Mesenteric fat pad (tissue), 1 donor: ENCODE results near the gene CRYL1. TPM values are rescaled to one million over a fixed set of nuclear protein-coding genes. Genes with fewer than 3 reads are reported as not detected.

Experiments used
- DNase-seq: peaks from one replicate; pipeline ENCODE4 v3.0.0-alpha.2; 2020; ENCODE audit warnings: low spot score
- total RNA-seq: library from RNA; stranded (reverse); fragmentation: NEBNext Ultra II Directional; extraction: Animal tissue kit (Norgen Biotek cat#: 25700); gene quantifications from one replicate; pipeline ENCODE4 v1.2.1, GENCODE V29; 2021
- donor health status: DM: yes; HTN: yes; CAD: no.

Gene CRYL1
- total RNA-seq, 1 donor from 2014 or later = 31.0 TPM

- no peak for DNase-seq
Observed at GRCh38 chr13:20387006-20387405, 138.7 kb downstream of the CRYL1 start.

- no peak for DNase-seq
Observed at GRCh38 chr13:20383058-20383457, 142.6 kb downstream of the CRYL1 start.

GRCh38 chr13:20381401-20381800 is 144.3 kb downstream of the CRYL1 start:
- no peak for DNase-seq

DNA sequence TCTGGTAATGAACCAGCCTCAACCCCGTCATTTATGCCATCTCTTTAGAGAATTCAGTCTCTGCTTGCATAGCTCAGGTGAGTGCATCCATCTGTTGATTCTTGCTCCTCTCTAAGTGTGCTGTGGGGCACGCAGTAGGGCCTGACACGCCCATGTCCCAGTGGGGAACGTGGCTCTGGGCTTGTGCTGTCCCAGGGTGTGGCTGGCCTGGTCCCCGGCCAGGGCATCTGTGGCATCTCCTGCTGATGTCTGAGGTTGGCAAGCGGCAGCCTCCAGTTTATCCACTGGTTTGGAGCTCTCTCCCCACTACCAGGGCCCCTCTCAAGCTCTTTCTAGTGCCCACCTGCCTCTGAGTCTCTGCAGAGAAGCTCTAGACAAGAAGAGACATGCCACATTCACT is 146.9 kb downstream of the CRYL1 start:
- no peak for DNase-seq

DNA sequence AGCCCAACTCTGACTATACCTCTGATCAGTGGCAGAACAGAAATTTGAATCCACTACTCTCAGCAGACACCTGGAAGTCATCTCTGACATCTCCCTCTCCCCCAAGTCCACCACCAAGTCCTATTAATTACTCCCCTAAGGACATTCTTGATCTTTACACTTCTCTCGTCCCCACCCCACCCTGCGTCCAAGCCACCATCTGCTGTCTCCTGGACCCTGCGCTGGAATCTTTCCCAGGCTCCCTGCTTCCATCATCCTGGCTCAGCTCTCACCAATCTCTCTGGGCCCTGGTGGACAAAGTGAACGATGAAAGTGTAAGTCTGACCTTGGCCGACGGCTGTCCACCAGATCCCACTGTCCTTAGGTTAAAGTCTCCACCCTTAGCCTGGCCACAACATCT is 147.9 kb downstream of the CRYL1 start:
- DNase-seq = no peak

GRCh38 chr13:20375871-20376270 is 149.8 kb downstream of the CRYL1 start:
- DNase-seq = no peak

DNA sequence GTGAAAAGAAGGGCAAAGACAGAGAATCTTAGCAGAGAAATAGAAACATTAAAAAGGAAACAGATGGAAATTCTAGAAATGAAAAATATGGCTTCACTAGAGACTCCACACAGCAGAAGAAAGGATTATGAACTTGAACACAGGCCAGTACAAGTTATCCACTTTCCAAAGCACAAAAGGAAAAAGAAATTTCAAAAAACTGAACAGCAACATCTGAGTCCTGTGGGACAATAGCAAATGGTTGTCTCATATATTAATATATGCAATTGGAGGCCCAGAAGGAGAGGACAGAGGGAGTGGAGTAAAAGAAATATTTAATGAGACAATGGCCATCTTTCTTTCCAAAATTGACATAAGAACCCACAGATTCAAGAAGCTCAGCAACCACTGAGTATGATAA is 151.8 kb downstream of the CRYL1 start:
- no peak for DNase-seq

GRCh38 chr13:20371825-20372224 is 153.8 kb downstream of the CRYL1 start:
- DNase-seq = no peak

GRCh38 chr13:20370815-20371421 is 154.7 kb downstream of the CRYL1 start:
- no peak for DNase-seq

DNA sequence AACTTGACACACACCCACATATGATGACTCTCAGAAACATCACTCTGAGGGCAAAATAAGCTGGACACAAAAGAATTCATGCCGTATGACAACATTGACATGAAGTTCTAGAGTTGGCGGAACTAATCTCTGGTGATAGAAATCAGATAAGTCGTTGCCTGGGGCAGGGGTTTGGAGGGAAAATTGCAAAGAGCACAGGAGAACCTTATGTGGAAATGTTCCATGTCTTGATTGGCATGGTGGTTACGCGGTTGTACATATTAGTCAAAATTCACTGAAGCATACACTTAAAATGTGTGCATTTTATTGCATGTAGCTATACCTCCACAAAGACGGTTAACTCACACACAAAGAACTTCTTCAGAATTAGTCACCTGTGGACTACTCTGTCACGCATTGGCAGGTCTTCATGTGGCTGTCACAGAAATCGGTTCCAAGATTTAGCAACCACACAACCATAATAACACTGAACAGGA is 155.7 kb downstream of the CRYL1 start:
- no peak for DNase-seq

DNA sequence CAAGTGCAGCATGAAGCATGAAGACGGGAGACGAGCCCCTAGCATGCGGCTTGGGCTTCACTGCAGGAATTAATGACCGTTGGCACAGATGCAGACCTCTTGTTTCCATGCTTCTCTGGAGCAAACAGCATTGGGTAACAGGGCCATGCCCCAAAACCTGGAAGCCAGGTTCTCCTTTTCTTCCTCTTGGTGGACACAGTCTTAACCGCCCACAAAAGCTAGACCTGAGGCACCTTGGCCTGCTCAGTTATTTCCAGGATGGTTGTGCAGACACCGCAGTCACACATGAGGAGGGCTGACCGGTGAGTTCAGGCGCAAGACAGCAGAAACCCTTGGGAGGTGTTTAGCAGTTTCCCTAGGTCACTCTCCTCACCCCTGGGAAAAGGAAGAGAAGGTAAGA is 159.6 kb downstream of the CRYL1 start:
- no peak for DNase-seq

- no peak for DNase-seq
Observed at GRCh38 chr13:20363603-20364002, 162.1 kb downstream of the CRYL1 start.

DNA sequence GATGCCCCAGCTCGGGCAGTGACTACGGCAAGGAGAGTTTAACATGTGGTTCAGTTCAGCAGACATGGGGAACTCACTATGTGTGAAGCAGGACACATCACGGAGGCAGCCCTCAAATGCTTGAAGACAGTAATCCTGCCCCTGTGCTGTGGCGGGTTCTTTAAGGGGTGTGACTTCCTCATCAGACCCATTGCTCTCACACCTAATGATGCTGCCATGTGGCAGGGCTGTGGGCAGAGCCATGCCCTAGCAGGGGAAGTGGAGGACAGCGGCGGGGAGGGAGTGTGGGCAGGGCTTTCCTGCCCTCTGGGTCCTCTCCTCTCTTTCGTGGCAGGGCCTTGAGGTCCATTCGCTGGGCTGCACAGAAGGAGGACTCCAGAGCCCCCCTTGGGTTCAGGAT is 162.5 kb downstream of the CRYL1 start:
- DNase-seq = no peak

DNA sequence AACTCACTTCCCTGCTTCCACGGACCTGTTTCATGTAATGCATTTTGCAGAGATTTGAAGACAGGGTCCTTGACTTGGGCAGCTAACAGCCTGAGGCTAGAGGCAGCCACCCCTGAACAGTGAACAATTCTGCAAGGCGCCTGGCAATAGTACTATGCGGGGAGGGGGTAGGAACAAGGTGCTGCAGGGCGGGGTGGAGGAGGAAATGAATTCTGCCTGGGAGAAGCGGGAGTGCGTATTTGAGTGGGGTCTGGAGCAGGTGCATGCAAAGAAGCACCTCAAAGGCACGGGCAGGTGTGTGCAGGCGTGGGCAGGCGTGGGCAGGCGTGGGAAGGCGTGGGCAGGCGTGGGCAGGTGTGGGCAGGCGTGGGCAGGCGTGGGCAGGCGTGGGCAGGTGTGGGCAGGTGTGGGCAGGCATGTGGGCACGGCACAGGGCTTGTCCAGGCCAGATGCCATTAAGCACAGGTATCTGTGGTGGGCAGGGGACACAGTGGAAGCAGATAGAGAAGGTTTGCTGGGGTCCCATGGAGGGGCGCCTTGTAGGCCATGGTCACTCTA is 163.1 kb downstream of the CRYL1 start:
- no peak for DNase-seq

DNA sequence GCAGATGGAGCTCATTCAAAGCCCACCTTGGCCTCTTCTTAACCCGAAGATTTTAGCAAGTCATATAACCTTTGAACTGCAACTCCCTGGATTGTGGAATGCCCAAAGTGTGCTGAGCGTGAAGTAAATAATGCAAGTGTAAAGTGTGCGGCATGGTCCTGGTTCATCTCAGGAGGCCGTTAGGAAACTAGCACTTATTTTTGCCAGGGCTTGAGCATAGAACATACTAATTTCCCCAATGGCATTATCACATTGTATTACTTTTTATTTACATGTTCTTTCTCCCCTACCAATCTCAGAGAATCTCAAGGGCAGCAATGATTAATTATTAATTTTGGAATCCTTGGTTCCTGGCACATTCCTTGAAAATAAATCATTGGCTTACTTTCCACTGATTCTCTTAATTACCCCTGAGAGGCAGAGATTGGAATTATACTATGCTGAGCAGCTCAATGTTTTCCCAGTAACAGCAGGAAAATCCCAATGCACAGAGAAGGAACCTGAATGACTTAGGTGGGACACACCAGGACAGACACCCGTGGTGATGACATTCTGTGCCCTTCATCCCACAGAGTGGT is 164.7 kb downstream of the CRYL1 start:
- DNase-seq = no peak

- DNase-seq = no peak
Observed at GRCh38 chr13:20360041-20360491, 165.6 kb downstream of the CRYL1 start.

DNA sequence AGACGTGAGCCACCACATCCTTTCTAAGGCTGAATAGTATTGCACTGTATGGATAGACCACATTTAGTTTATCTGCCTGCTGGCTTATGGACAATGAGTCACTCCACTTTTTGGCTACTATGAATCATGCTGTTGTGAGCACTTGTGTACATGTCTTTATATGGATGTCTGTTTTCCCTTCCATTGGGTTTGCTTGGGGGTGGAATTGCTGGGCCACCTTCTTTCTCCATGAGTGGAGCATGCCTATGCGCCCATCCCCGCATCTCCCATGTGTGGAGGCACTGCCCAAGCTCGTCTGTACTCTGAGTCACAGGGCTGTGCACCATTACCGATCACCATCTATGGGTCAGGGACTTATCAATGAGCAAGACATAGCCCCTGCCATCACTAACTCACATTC is 166.3 kb downstream of the CRYL1 start:
- no peak for DNase-seq

- DNase-seq = no peak
Observed at GRCh38 chr13:20358022-20358421, 167.6 kb downstream of the CRYL1 start.

DNA sequence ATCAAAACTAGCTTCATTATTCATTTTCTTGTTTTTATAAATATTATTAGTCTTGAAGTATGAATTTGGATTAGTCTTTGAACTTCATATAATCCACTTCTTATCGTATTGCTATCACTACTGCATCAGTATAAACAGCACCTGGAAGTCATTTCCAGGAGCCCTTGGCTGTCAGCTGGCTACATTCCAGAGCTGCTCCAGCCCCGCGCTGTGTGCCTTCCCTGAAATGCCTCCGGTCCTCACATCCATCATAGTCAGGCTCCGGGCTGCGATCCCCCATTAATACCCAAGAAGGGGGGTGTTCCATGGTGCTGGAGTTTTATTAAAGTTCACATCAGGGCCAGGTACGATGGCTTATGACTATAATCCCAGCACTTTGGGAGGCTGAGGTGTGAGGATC is 169.2 kb downstream of the CRYL1 start:
- no peak for DNase-seq

DNA sequence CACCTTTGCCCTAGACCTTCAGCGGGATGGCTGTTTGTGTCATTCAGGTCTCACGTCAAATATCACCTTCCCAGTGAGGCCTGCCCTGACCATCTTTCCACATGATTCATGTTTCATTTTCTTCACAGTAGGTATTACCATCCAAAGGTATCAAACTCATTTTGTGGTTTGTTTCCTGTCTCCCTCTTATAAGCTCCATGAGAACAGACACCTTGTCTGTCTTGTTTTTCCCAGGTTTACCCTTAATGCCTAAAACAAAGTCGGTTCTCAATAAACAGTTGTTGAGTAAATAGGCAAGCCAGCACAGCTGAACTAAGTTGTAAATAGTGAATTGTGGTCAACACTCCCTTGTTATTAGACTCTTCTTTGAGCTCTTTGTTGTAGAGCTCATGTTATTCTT is 170.9 kb downstream of the CRYL1 start:
- no peak for DNase-seq

GRCh38 chr13:20353973-20354372 is 171.7 kb downstream of the CRYL1 start:
- no peak for DNase-seq
